Activated CD8-positive, alpha-beta memory T cell treated with anti-CD3 and anti-CD28 coated beads for 1 hour (primary cell): ENCODE measurements around the gene NFATC1.
"Not testable (repeated sequence)": the region's sequence is repeated elsewhere in the genome, so short reads cannot be mapped to it uniquely, and the experiment has no call there.

Experiments used
- DNase-seq, 2 donors: peaks; one replicate each; pipeline ENCODE4 v3.0.0-alpha.2; 2020; ENCODE audit warnings: low read depth in 1 of 2; ENCODE audit errors: extremely low read depth in 1 of 2

Gene NFATC1

GRCh38 chr18:79374408-79375171 is 21.1 kb upstream of the NFATC1 start:
- DNase-seq: no peak

- DNase-seq: no peak
Measured at GRCh38 chr18:79375441-79376154, 20.1 kb upstream of the NFATC1 start.

GRCh38 chr18:79376661-79377060 is 19.1 kb upstream of the NFATC1 start:
- DNase-seq: not testable (repeated sequence)

- no peak for DNase-seq
Measured at GRCh38 chr18:79377187-79377891, 18.4 kb upstream of the NFATC1 start.

- DNase-seq: peak; percentile 54 to 71
Measured at GRCh38 chr18:79378536-79379250, 17.0 kb upstream of the NFATC1 start.

GRCh38 chr18:79379251-79379905 is 16.4 kb upstream of the NFATC1 start:
- no peak for DNase-seq

GRCh38 chr18:79379931-79380815 is 15.6 kb upstream of the NFATC1 start:
- DNase-seq: no peak

- DNase-seq: peak in 1 of 2 donors; percentile 58
Measured at GRCh38 chr18:79380816-79381806, 14.6 kb upstream of the NFATC1 start.

- no peak for DNase-seq
Measured at GRCh38 chr18:79381811-79382311, 13.9 kb upstream of the NFATC1 start.

- no peak for DNase-seq
Measured at GRCh38 chr18:79382681-79383387, 12.9 kb upstream of the NFATC1 start.

- no peak for DNase-seq
Measured at GRCh38 chr18:79383388-79384056, 12.2 kb upstream of the NFATC1 start.

- DNase-seq: no peak
Measured at GRCh38 chr18:79384151-79384807, 11.5 kb upstream of the NFATC1 start.

- no peak for DNase-seq
Measured at GRCh38 chr18:79384834-79385233, 10.9 kb upstream of the NFATC1 start.

GRCh38 chr18:79385326-79385707 is 10.4 kb upstream of the NFATC1 start:
- DNase-seq: no peak

- DNase-seq: no peak
Measured at GRCh38 chr18:79385708-79386341, 9.9 kb upstream of the NFATC1 start.

- no peak for DNase-seq
Measured at GRCh38 chr18:79386547-79386946, 9.2 kb upstream of the NFATC1 start.
